HCT116 (cell line): ENCODE data around the gene BTBD2.

Experiments used
- CEBPB ChIP-seq: IDR thresholded peaks from 2 replicates; pipeline ENCODE4 v1.6.1; 2012; ENCODE audit warnings: low read depth
- EZH2 ChIP-seq: fragments of 200-600 bp; sonication (generic); IDR thresholded peaks from 2 replicates; pipeline ENCODE4 v1.6.1; 2017; ENCODE audit warnings: antibody characterized with exemption, mixed run types
- EZH2phosphoT487 ChIP-seq: fragments of 200-600 bp; IDR thresholded peaks from 2 replicates; pipeline ENCODE4 v1.6.1; 2018; ENCODE audit warnings: antibody characterized with exemption, borderline replicate concordance
- POLR2A ChIP-seq: IDR thresholded peaks from 2 replicates; pipeline ENCODE4 v1.7.0; 2011; ENCODE audit warnings: borderline replicate concordance; ENCODE audit not compliant: insufficient read depth, insufficient read length; ENCODE audit errors: extremely low read depth
- POLR2AphosphoS5 ChIP-seq: IDR thresholded peaks from 2 replicates; pipeline ENCODE4 v1.6.1; 2011; ENCODE audit warnings: mild to moderate bottlenecking, low read depth, low read length, moderate library complexity
- RAD21 ChIP-seq: IDR thresholded peaks from 2 replicates; pipeline ENCODE4 v1.6.1; 2012; ENCODE audit warnings: low read depth, mild to moderate bottlenecking
- TCF7L2 ChIP-seq: IDR thresholded peaks from 2 replicates; pipeline ENCODE4 v1.7.0; 2011; ENCODE audit warnings: borderline replicate concordance, inconsistent platforms; ENCODE audit not compliant: insufficient read depth, insufficient read length; ENCODE audit errors: extremely low read depth
- YY1 ChIP-seq: IDR thresholded peaks from 2 replicates; pipeline ENCODE4 v1.6.1; 2011; ENCODE audit warnings: low read length, low read depth, moderate library complexity, mild to moderate bottlenecking; ENCODE audit not compliant: insufficient replicate concordance; ENCODE audit errors: extremely low read depth
- ZFX ChIP-seq: fragments of 450-650 bp; IDR thresholded peaks from 2 replicates; pipeline ENCODE4 v1.6.1; 2017
- TF ChIP-seq, protein P1 (sequence below), 3 experiments: fragments of 200-600 bp in 1 of 3; sonication (generic) in 1 of 3; IDR thresholded peaks in 2 of 3; conservative IDR thresholded peaks in 1 of 3; 2 replicates each; pipeline ENCODE4 v1.5.1; 2012 to 2017; ENCODE audit warnings: low read depth in 2 of 3, low read length in 2 of 3, antibody characterized with exemption in 1 of 3, borderline replicate concordance in 1 of 3, control low read depth in 1 of 3, mild to moderate bottlenecking in 1 of 3, mixed read lengths in 1 of 3, mixed run types in 1 of 3, moderate library complexity in 1 of 3; ENCODE audit not compliant: insufficient read depth in 1 of 3
- TF ChIP-seq, protein P2 (sequence below): IDR thresholded peaks from 2 replicates; pipeline ENCODE4 v1.6.1; 2012

DNA sequence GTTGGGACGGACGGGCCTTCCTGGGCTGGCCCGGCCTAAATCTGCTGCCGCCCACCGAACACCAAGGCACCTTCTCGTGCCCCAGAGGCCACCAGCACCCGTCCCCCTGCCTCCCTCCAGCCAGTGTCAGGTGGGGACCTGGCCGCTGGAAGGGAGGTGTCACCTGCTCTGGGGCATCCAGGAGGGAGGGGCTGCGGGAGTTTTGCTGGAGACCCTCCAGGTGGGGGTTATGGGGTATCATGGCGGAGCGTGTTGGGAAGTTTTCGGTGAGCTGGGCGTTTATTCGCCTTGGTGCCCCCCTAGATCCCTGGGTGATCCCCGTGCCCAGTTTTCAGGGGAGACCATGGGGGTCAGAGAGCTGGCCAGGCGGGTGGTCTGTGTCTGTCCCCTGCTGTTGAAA, 64.9 kb downstream of the BTBD2 start:
- TF ChIP-seq POLR2A = no peak
- TF ChIP-seq, protein P1, sequence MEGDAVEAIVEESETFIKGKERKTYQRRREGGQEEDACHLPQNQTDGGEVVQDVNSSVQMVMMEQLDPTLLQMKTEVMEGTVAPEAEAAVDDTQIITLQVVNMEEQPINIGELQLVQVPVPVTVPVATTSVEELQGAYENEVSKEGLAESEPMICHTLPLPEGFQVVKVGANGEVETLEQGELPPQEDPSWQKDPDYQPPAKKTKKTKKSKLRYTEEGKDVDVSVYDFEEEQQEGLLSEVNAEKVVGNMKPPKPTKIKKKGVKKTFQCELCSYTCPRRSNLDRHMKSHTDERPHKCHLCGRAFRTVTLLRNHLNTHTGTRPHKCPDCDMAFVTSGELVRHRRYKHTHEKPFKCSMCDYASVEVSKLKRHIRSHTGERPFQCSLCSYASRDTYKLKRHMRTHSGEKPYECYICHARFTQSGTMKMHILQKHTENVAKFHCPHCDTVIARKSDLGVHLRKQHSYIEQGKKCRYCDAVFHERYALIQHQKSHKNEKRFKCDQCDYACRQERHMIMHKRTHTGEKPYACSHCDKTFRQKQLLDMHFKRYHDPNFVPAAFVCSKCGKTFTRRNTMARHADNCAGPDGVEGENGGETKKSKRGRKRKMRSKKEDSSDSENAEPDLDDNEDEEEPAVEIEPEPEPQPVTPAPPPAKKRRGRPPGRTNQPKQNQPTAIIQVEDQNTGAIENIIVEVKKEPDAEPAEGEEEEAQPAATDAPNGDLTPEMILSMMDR (IDR thresholded peaks at IDR 0.05 in 2 of 3, conservative IDR thresholded peaks at IDR 0.05 in 1 of 3; ENCODE audit: borderline replicate concordance in 1 of 3, insufficient read depth in 1 of 3, low read depth in 2 of 3, low read length in 2 of 3) = no peak
- no peak for TF ChIP-seq POLR2AphosphoS5
- no peak for TF ChIP-seq EZH2phosphoT487
- TF ChIP-seq EZH2 = no peak
- TF ChIP-seq CEBPB = no peak
- TF ChIP-seq ZFX = no peak
- TF ChIP-seq TCF7L2 = no peak
- TF ChIP-seq YY1 = no peak
- TF ChIP-seq RAD21 = no peak
- TF ChIP-seq, protein P2, sequence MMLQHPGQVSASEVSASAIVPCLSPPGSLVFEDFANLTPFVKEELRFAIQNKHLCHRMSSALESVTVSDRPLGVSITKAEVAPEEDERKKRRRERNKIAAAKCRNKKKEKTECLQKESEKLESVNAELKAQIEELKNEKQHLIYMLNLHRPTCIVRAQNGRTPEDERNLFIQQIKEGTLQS = no peak
